GM12874 (cell line): ENCODE measurements around the gene CYB5R3.

Experiments used
- CTCF ChIP-seq: IDR thresholded peaks from 2 replicates; pipeline ENCODE4 v1.5.1; 2011; ENCODE audit warnings: low read depth, mild to moderate bottlenecking, control low read depth, low read length, moderate library complexity; ENCODE audit not compliant: insufficient read depth

CYB5R3 gene

GRCh38 chr22:42637555-42637954 is 11.6 kb downstream of the CYB5R3 start:
- no peak for TF ChIP-seq CTCF

DNA sequence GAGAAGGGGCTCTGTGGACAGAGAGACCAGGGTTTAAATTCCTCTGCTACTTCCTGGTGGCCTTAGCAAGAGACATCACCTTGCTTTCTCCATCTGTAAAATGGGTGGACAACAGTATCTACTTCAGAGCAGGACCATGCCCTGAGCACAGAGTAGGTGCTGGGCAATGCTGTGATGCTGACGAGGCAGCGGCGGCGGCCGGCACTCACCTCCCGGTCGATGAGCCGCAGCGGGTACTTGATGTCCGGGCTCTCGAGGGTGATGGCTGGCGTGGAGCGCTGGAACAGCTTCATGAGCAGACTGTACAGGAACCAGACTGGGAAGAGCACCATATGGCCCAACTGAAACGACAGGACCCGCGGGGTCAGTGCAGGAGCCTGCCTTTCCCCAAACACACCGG is 12.7 kb downstream of the CYB5R3 start:
- no peak for TF ChIP-seq CTCF

DNA sequence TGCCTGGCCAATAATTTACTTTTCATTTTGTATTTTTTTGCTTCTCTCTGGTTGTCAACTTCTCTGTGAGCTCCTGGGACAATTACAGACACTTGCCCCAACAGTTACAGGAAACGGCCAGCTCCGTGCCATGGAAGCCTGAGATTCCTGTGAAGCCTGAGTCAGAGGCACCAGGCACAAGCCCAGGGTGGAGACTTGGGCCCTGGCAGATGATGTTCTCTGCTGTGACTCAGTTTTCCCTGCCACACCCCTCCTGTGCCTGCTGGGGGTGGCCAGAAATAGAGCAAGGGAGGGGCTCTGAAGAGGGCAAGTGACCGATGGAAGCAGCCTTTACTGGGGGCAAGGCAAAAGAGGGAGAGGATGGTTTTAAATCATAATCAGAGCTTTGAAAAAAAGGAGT is 13.7 kb downstream of the CYB5R3 start:
- TF ChIP-seq CTCF = no peak

DNA sequence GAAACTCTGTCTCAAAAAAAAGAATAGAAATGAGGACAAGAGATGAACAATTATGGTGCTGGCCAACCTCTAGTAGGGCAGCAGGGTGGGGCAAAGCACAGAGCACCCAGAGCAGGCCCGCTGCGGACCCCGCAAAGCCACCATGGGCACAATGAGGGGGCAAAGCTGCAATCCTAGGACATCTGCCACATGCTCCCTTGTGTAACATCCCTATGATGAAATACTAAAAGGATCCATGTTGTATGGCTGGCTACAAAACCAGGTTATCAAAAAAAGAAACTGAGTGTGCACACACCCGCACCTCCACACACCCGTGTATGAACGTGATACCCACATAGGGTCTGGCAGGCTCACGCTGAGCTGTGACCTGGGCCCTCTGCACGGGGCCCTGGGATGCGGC is 16.2 kb downstream of the CYB5R3 start:
- TF ChIP-seq CTCF = no peak

GRCh38 chr22:42632096-42632495 is 17.1 kb downstream of the CYB5R3 start:
- TF ChIP-seq CTCF = peak; percentile 23; the same call in 1 of the 2 replicates

DNA sequence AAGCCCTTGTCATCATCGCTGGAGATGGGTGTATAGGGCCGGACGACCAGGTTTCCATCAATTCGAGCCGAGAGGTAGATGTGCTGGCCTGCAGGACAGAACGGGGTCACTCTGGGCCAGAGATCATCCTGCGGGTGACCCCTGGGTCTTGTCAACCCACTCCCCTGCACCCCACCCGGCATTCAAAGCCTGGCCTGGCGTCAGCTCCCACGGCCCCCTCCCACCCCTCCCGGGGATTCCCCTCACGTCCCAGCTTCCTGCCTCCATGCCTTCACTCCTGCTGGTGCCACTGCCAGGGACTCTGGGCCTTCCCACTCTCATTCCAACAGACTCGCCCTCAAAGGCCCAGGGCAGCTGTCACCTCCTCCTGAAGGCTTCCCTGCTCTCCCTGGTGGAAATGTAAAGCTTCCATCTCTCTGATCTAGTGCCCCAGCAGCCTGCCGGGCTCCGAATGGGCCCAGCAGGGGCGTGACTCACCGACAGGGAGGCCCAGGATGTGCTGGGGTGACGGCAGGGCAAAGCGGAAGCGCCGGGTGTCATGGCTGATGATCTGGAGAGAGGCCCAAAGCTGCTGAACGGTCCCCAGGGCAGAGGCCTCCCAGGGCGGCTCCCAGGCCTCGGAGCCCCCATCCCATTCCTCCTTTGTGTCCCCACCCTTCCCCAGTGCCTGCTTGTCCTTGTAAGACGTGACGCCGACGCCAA is 18.1 kb downstream of the CYB5R3 start:
- TF ChIP-seq CTCF = no peak

DNA sequence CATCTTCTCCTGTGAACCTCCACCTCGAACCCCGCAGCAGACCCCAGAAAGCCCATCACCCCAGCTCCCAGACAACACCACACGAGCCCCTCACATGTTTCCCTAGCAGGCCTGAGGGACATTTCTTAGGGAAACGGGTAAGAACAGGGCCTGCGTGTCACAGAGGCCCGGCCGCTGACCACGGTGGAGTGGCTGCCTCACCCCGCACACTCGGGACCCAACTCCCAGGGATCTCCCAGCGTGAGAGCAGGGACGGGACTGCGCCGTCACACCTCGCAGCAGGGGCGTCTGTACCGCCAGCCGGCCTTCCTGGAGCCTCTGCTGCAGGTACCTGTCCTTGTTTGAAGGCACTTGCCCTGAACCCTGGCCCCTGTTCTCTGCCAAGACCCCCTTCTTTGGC is 19.0 kb downstream of the CYB5R3 start:
- no peak for TF ChIP-seq CTCF
